Panc1 (cell line): Measurements from ENCODE around the gene SCYGR3. TPM values are rescaled to one million over a fixed set of nuclear protein-coding genes. Genes with fewer than 3 reads are reported as not detected.

Source experiments
- ATAC-seq: fragments of 200-7000 bp; cut with Tn5 transposase; 2 replicates; pipeline ENCODE4 v1.9.1; 2020; ENCODE audit warnings: mild to moderate bottlenecking, moderate library complexity
- BruUV-seq: library from RNA; stranded (reverse); fragments of 400-500 nt; replicated peaks from 2 replicates; lab custom pipeline; 2021; lab: Mats Ljungman, UMichigan
- CTCF ChIA-PET: fragments of 300-600 bp; sonication (Branson Sonifier 250); formaldehyde crosslinking; loops from one replicate; lab custom pipeline; 2022; ENCODE audit warnings: antibody characterized with exemption; lab: Charles Lee
- POLR2A ChIA-PET: fragments of 300-600 bp; sonication (Branson Sonifier 250); formaldehyde crosslinking; loops from one replicate; lab custom pipeline; 2022; ENCODE audit warnings: antibody characterized with exemption; lab: Charles Lee
- DNase-seq: peaks from one replicate; pipeline ENCODE4 v3.0.0-alpha.2; 2010; ENCODE audit warnings: low read depth, low spot score
- H3K27ac ChIP-seq: 2 replicates; pipeline ENCODE4 v1.5.1; 2011; ENCODE audit warnings: mild to moderate bottlenecking, low read length, inconsistent platforms
- H3K27me3 ChIP-seq: fragments of 200-500 bp; sonication (Bioruptor generic); 2 replicates; pipeline ENCODE4 v1.6.0; 2014; ENCODE audit warnings: low read length, inconsistent platforms; ENCODE audit not compliant: control insufficient read depth, insufficient read depth
- H3K36me3 ChIP-seq: fragments of 200-500 bp; sonication (Bioruptor generic); 2 replicates; pipeline ENCODE4 v1.5.1; 2014; ENCODE audit warnings: inconsistent platforms, mild to moderate bottlenecking, low read length, moderate library complexity; ENCODE audit not compliant: control insufficient read depth, insufficient read depth
- H3K4me1 ChIP-seq: 2 replicates; pipeline ENCODE4 v1.5.1; 2011; ENCODE audit warnings: inconsistent platforms, mild to moderate bottlenecking, low read length, moderate library complexity; ENCODE audit not compliant: control insufficient read depth, insufficient read depth
- H3K4me3 ChIP-seq, 2 experiments: 2 replicates each; pipeline ENCODE4 v1.5.1; 2011 to 2012; ENCODE audit warnings: low read depth in 2 of 2, low read length in 2 of 2, mild to moderate bottlenecking in 2 of 2, inconsistent platforms in 1 of 2, moderate library complexity in 1 of 2
- H3K9me3 ChIP-seq: fragments of 200-500 bp; sonication (Bioruptor generic); 2 replicates; pipeline ENCODE4 v1.5.1; 2014; ENCODE audit warnings: low read depth, mild to moderate bottlenecking, inconsistent platforms, low read length, moderate library complexity; ENCODE audit not compliant: control insufficient read depth, insufficient read depth
- POLR2AphosphoS5 ChIP-seq: IDR thresholded peaks from 2 replicates; pipeline ENCODE4 v1.6.1; 2012; ENCODE audit warnings: mild to moderate bottlenecking, low read depth, low read length, moderate library complexity
- REST ChIP-seq, 2 experiments: IDR thresholded peaks; 2 replicates each; pipeline ENCODE4 v1.6.1; 2011 to 2012; ENCODE audit warnings: low read depth in 2 of 2, control low read depth in 1 of 2, low read length in 1 of 2, mild to moderate bottlenecking in 1 of 2, moderate library complexity in 1 of 2; ENCODE audit not compliant: insufficient read depth in 1 of 2
- SIN3A ChIP-seq: IDR thresholded peaks from 2 replicates; pipeline ENCODE4 v1.6.1; 2012; ENCODE audit warnings: low read depth, mild to moderate bottlenecking, low read length, moderate library complexity, borderline replicate concordance; ENCODE audit not compliant: insufficient read depth
- TCF7L2 ChIP-seq: IDR thresholded peaks from 2 replicates; pipeline ENCODE4 v1.6.1; 2011; ENCODE audit warnings: mild to moderate bottlenecking, low read depth, low read length, inconsistent platforms
- in situ Hi-C: cut with HindIII; loops from 2 replicates; pipeline ENCODE4 v1.10.0; 2016; ENCODE audit warnings: low sequenced_read_pairs, low pct_unique_long_range_greater_than_20kb
- intact Hi-C: fragments of 100-400 bp; cut with micrococcal nuclease; formaldehyde crosslinking; loops from one replicate; pipeline ENCODE4 v1.10.0; 2022; ENCODE audit not compliant: unreplicated experiment
- total RNA-seq: library from RNA; stranded (reverse); gene quantifications from one replicate; pipeline ENCODE4 v1.2.1, GENCODE V29; 2021; ENCODE audit not compliant: unreplicated experiment
- TF ChIP-seq, protein P1 (sequence below): fragments of 450-650 bp; IDR thresholded peaks from 2 replicates; pipeline ENCODE4 v1.5.1; 2017; ENCODE audit warnings: mild to moderate bottlenecking

Gene SCYGR3
- total RNA-seq, 1 experiment from 2014 or later, result not detected

DNA sequence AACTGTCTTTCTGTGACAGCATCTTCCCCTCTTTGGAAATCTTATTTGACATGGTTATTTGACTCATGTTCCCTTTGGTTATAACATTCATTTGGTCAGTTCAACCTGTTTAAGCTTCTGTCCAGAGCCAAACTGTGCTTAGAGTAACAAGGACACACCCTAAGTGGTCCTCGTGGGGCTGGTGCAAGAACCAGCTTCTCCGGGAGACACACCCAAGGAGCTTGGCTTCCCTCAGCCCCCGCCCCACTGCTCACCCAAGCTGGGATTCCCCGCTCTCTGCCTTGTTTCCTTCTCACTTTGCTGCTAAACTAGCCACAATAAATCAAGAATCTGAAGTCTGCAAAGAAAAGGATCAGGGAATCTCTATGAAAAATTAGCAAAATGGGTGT, 1.4 kb downstream of the SCYGR3 start:
- BruUV-seq, result no TSS peak
- intact Hi-C loops, result no loop called here
- Histone ChIP-seq H3K4me3 (no peak overlapping the region), H3K4me1 (no peaks in the 10 kb centered on the region), H3K27me3 (no peaks in the 10 kb centered on the region), H3K9me3 (no peaks in the 10 kb centered on the region), H3K36me3 (no peaks in the 10 kb centered on the region), H3K27ac (no peak overlapping the region)
- TF ChIP-seq SIN3A (no peak), TCF7L2 (no peak), REST (IDR thresholded peaks at IDR 0.05; ENCODE audit: insufficient read depth in 1 of 2, low read depth in 2 of 2, low read length in 1 of 2) (no peak), POLR2AphosphoS5 (no peak)
- TF ChIP-seq, protein P1, sequence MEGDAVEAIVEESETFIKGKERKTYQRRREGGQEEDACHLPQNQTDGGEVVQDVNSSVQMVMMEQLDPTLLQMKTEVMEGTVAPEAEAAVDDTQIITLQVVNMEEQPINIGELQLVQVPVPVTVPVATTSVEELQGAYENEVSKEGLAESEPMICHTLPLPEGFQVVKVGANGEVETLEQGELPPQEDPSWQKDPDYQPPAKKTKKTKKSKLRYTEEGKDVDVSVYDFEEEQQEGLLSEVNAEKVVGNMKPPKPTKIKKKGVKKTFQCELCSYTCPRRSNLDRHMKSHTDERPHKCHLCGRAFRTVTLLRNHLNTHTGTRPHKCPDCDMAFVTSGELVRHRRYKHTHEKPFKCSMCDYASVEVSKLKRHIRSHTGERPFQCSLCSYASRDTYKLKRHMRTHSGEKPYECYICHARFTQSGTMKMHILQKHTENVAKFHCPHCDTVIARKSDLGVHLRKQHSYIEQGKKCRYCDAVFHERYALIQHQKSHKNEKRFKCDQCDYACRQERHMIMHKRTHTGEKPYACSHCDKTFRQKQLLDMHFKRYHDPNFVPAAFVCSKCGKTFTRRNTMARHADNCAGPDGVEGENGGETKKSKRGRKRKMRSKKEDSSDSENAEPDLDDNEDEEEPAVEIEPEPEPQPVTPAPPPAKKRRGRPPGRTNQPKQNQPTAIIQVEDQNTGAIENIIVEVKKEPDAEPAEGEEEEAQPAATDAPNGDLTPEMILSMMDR, result no peak
- ChIA-PET POLR2A (no interaction called here), CTCF (no interaction called here)
- ATAC-seq (no peak), DNase-seq (no peak)
- in situ Hi-C loops, result no loop called here

- Histone ChIP-seq H3K4me1 (no peaks in the 10 kb centered on the region), H3K27me3 (no peaks in the 10 kb centered on the region), H3K27ac (no peak overlapping the region), H3K9me3 (no peaks in the 10 kb centered on the region), H3K36me3 (no peaks in the 10 kb centered on the region), H3K4me3 (no peak overlapping the region)
- ATAC-seq (no peak), DNase-seq (no peak)
- BruUV-seq, result no TSS peak
- intact Hi-C loops (no loop called here), in situ Hi-C loops (no loop called here)
- TF ChIP-seq TCF7L2 (no peak), SIN3A (no peak), REST (IDR thresholded peaks at IDR 0.05; ENCODE audit: insufficient read depth in 1 of 2, low read depth in 2 of 2, low read length in 1 of 2) (no peak), POLR2AphosphoS5 (no peak)
- TF ChIP-seq, protein P1, result no peak
- ChIA-PET POLR2A (no interaction called here), CTCF (no interaction called here)
These were observed 1.9 kb downstream of the SCYGR3 start for GRCh38 chr2:227612546-227613271.
